ENCODE data around the gene ABCC11.

DNA sequence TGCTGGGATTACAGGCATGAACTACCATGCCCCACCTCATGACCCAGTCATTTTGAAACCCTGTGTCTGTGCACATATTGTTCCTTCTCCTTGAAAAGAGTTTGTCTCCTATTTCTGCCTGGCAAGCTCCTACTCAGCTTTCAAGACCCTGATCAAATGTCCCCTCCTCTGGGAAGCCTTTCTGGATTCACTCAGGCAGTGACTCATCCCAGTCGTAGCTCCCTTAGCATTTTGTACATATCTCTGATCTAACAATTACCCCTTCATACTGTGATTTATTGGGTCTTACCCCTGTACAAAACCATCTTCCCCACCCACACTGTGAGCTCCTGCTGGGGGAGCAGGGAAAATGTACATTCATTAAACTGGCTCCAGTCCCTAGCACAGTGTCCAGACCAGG, 73.5 kb downstream of the ABCC11 start:
- TF ChIP-seq POLR2A (IDR thresholded peaks at IDR 0.05): no peak
- TF ChIP-seq, protein P1, sequence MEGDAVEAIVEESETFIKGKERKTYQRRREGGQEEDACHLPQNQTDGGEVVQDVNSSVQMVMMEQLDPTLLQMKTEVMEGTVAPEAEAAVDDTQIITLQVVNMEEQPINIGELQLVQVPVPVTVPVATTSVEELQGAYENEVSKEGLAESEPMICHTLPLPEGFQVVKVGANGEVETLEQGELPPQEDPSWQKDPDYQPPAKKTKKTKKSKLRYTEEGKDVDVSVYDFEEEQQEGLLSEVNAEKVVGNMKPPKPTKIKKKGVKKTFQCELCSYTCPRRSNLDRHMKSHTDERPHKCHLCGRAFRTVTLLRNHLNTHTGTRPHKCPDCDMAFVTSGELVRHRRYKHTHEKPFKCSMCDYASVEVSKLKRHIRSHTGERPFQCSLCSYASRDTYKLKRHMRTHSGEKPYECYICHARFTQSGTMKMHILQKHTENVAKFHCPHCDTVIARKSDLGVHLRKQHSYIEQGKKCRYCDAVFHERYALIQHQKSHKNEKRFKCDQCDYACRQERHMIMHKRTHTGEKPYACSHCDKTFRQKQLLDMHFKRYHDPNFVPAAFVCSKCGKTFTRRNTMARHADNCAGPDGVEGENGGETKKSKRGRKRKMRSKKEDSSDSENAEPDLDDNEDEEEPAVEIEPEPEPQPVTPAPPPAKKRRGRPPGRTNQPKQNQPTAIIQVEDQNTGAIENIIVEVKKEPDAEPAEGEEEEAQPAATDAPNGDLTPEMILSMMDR (IDR thresholded peaks at IDR 0.05): no peak

All from sigmoid colon (tissue), 3 donors.